BLaER1 (cell line): ENCODE data around the gene FTSJ1.

ENCODE experiments used
- H3K27ac ChIP-seq: shearing (Covaris generic); formaldehyde crosslinking; 2 replicates; pipeline ENCODE4 v1.8.1; 2022
- H3K27me3 ChIP-seq: shearing (Covaris generic); formaldehyde crosslinking; 2 replicates; pipeline ENCODE4 v1.8.1; 2022
- H3K36me3 ChIP-seq: shearing (Covaris generic); formaldehyde crosslinking; 2 replicates; pipeline ENCODE4 v1.8.1; 2022
- H3K4me1 ChIP-seq: shearing (Covaris generic); formaldehyde crosslinking; 2 replicates; pipeline ENCODE4 v1.8.1; 2022
- H3K4me2 ChIP-seq: shearing (Covaris generic); formaldehyde crosslinking; 2 replicates; pipeline ENCODE4 v1.8.1; 2022
- H3K4me3 ChIP-seq: shearing (Covaris generic); formaldehyde crosslinking; 2 replicates; pipeline ENCODE4 v1.8.1; 2022
- H3K9ac ChIP-seq: shearing (Covaris generic); formaldehyde crosslinking; 2 replicates; pipeline ENCODE4 v1.8.1; 2022
- H3K9me3 ChIP-seq: shearing (Covaris generic); formaldehyde crosslinking; 2 replicates; pipeline ENCODE4 v1.8.1; 2022
- H4K20me1 ChIP-seq: shearing (Covaris generic); formaldehyde crosslinking; 2 replicates; pipeline ENCODE4 v1.8.1; 2022
- Cebpa-rat ChIP-seq: shearing (Covaris generic); IDR thresholded peaks from 2 replicates; pipeline ENCODE4 v1.8.1; 2022

Gene FTSJ1

GRCh38 chrX:48507246-48507645, 31.2 kb downstream of the FTSJ1 start:
- Histone ChIP-seq H3K4me1 (peaks cover 7% of the 10 kb centered on the region), H3K9me3 (no peaks in the 10 kb centered on the region), H3K36me3 (no peaks in the 10 kb centered on the region; the same call in 1 of the 2 replicates), H3K9ac (no peak overlapping the region), H3K27me3 (peaks cover 31% of the 10 kb centered on the region), H3K4me2 (no peak overlapping the region), H3K4me3 (no peak overlapping the region), H4K20me1 (no peaks in the 10 kb centered on the region), H3K27ac (no peak overlapping the region)
- TF ChIP-seq Cebpa-rat = no peak

GRCh38 chrX:48508400-48509244, 32.6 kb downstream of the FTSJ1 start, which contains the start of gene PORCN:
Gene PORCN, plus strand, starts transcription at chrX:48508992. Its CDS starts 829 bp downstream, at chrX:48509821.
- Histone ChIP-seq H3K9me3 (no peaks in the 10 kb centered on the region), H3K27me3 (peaks cover 17% of the 10 kb centered on the region), H3K9ac (peak within 1 kb of the TSS; percentile 80), H3K27ac (peak within 1 kb of the TSS; percentile 63), H3K36me3 (no peaks in the 10 kb centered on the region; the same call in 1 of the 2 replicates), H3K4me2 (peak within 1 kb of the TSS; percentile 76), H4K20me1 (no peaks in the 10 kb centered on the region), H3K4me1 (peaks cover 7% of the 10 kb centered on the region), H3K4me3 (peak within 1 kb of the TSS; percentile 74)
- TF ChIP-seq Cebpa-rat = no peak

DNA sequence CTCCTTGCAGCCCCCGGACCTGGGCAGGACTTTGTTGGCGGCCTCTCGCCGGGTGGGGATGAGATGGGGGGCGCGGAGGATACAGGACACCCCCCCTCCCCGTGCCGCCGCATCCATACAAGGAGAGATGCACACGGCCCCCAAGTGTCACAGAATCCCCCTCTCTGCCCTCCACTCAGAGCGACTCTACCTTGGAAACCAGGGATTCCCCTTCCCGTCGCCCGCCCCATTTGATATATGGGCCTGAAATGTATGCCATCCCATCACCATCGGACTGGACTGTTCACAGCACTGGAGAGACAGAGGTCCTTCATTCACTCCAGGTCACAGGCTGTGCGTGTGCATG, 33.2 kb downstream of the FTSJ1 start:
- Histone ChIP-seq H3K4me2 (peak overlapping the region; percentile 76), H3K27me3 (peaks cover 16% of the 10 kb centered on the region), H3K9ac (peak overlapping the region; percentile 80), H3K4me3 (peak overlapping the region; percentile 74), H3K9me3 (no peaks in the 10 kb centered on the region), H3K27ac (peak overlapping the region; percentile 63), H3K36me3 (no peaks in the 10 kb centered on the region; the same call in 1 of the 2 replicates), H3K4me1 (peaks cover 7% of the 10 kb centered on the region), H4K20me1 (no peaks in the 10 kb centered on the region)
- TF ChIP-seq Cebpa-rat = no peak

DNA sequence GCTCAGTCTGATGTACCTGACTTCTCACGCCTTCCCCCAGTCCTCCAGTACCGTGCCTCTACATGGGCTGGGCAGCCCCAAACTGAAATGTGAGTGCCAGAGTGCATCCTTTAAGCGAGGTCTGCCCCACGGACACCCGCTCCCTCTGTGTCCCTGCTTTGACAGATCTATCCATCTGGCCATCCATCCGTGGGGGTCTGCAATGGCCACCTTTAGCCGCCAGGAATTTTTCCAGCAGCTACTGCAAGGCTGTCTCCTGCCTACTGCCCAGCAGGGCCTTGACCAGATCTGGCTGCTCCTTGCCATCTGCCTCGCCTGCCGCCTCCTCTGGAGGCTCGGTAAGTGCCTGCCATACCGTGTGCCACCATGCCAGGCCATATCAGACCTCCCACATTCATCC, 33.6 kb downstream of the FTSJ1 start:
- TF ChIP-seq Cebpa-rat = no peak
- Histone ChIP-seq H4K20me1 (no peaks in the 10 kb centered on the region), H3K4me3 (peak overlapping the region; percentile 74), H3K4me1 (peaks cover 7% of the 10 kb centered on the region), H3K9me3 (no peaks in the 10 kb centered on the region), H3K36me3 (no peaks in the 10 kb centered on the region; the same call in 1 of the 2 replicates), H3K4me2 (peak overlapping the region; percentile 76), H3K27me3 (peaks cover 16% of the 10 kb centered on the region; the same call in 1 of the 2 replicates), H3K9ac (peak overlapping the region; percentile 80; the same call in 1 of the 2 replicates), H3K27ac (no peak overlapping the region)

DNA sequence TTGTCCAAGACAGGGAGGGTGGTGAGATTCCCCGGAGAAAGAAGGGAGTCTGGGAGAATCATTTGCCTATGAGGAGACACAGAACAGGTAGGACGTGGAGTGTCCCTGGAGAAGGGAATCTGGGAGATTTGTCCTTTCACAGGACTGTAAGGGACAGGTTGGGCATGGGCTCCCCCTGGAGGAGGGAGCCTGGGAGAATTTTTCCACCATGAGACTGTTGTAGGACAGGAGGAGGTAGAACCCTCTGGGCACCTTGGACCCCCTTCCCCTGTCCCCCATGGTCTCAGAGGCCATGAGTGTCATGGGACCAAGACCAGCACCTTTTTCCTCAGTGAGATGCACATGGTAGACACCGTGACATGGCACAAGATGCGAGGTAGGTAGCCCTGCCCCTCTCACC, 35.6 kb downstream of the FTSJ1 start:
- H3K27ac ChIP-seq = no peak overlapping the region
- H3K4me2 ChIP-seq = no peak overlapping the region
- peaks cover 6% of the 10 kb centered on the region; the same call in 1 of the 2 replicates for H3K36me3 ChIP-seq
- no peaks in the 10 kb centered on the region for H3K9me3 ChIP-seq
- no peak overlapping the region for H3K9ac ChIP-seq
- peaks cover 19% of the 10 kb centered on the region for H3K27me3 ChIP-seq
- no peak overlapping the region for H3K4me3 ChIP-seq
- TF ChIP-seq Cebpa-rat = no peak
- H4K20me1 ChIP-seq = no peaks in the 10 kb centered on the region
- H3K4me1 ChIP-seq = peaks cover 7% of the 10 kb centered on the region

- no peaks in the 10 kb centered on the region for H4K20me1 ChIP-seq
- no peaks in the 10 kb centered on the region for H3K9me3 ChIP-seq
- peaks cover 7% of the 10 kb centered on the region for H3K4me1 ChIP-seq
- peaks cover 18% of the 10 kb centered on the region for H3K27me3 ChIP-seq
- H3K36me3 ChIP-seq = peaks cover 6% of the 10 kb centered on the region; the same call in 1 of the 2 replicates
- H3K4me2 ChIP-seq = no peak overlapping the region
- TF ChIP-seq Cebpa-rat = no peak
- H3K4me3 ChIP-seq = no peak overlapping the region
- H3K9ac ChIP-seq = no peak overlapping the region
- no peak overlapping the region for H3K27ac ChIP-seq
Measured at GRCh38 chrX:48512371-48512935, 36.5 kb downstream of the FTSJ1 start.

GRCh38 chrX:48513670-48514069, 37.7 kb downstream of the FTSJ1 start:
- H4K20me1 ChIP-seq = no peaks in the 10 kb centered on the region
- peaks cover 6% of the 10 kb centered on the region; the same call in 1 of the 2 replicates for H3K36me3 ChIP-seq
- no peak overlapping the region for H3K9ac ChIP-seq
- no peak overlapping the region for H3K4me3 ChIP-seq
- H3K9me3 ChIP-seq = no peaks in the 10 kb centered on the region
- peaks cover 18% of the 10 kb centered on the region for H3K27me3 ChIP-seq
- peaks cover 7% of the 10 kb centered on the region for H3K4me1 ChIP-seq
- no peak overlapping the region for H3K27ac ChIP-seq
- no peak for TF ChIP-seq Cebpa-rat
- no peak overlapping the region for H3K4me2 ChIP-seq

DNA sequence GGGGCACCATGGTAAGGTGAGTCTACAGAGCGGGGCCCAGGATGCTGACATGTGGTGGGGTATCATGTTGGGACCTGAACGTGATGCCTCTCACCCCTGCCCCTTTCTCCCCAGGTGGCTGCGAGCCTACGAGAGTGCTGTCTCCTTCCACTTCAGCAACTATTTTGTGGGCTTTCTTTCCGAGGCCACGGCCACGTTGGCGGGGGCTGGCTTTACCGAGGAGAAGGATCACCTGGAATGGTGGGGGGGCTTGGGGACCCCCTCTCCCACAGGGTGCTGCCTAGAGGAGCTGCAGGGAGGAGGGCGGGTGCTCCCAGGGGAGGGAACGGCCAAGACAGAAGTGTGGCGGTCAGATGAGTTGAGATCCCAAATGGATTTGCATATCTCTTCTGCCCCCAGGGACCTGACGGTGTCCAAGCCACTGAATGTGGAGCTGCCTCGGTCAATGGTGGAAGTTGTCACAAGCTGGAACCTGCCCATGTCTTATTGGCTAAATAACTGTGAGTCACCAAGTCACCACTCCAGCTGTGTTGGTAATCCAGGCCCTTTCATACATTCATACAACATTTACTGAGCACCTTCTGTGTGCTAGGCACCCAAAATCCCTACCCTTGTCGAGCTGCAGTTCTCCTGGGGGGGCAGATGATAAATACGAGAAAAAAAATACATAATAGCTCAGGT, 38.3 kb downstream of the FTSJ1 start:
- H4K20me1 ChIP-seq = no peaks in the 10 kb centered on the region
- H3K4me3 ChIP-seq = no peak overlapping the region
- peaks cover 6% of the 10 kb centered on the region; the same call in 1 of the 2 replicates for H3K36me3 ChIP-seq
- H3K4me1 ChIP-seq = peaks cover 6% of the 10 kb centered on the region
- H3K9me3 ChIP-seq = no peaks in the 10 kb centered on the region
- H3K4me2 ChIP-seq = no peak overlapping the region
- H3K27me3 ChIP-seq = peaks cover 18% of the 10 kb centered on the region
- no peak overlapping the region for H3K9ac ChIP-seq
- no peak for TF ChIP-seq Cebpa-rat
- H3K27ac ChIP-seq = no peak overlapping the region

- no peak overlapping the region for H3K9ac ChIP-seq
- peaks cover 24% of the 10 kb centered on the region for H3K27me3 ChIP-seq
- peaks cover 6% of the 10 kb centered on the region; the same call in 1 of the 2 replicates for H3K36me3 ChIP-seq
- H3K4me2 ChIP-seq = no peak overlapping the region
- H3K4me1 ChIP-seq = 0 out of 2 replicates have a peak, but pooled peaks cover under 1% of the 10 kb centered on the region
- no peak overlapping the region for H3K4me3 ChIP-seq
- H3K27ac ChIP-seq = no peak overlapping the region
- H4K20me1 ChIP-seq = no peaks in the 10 kb centered on the region
- H3K9me3 ChIP-seq = no peaks in the 10 kb centered on the region
- TF ChIP-seq Cebpa-rat = no peak
Measured at GRCh38 chrX:48514868-48515460, 39.0 kb downstream of the FTSJ1 start.
